Small intestine (tissue), 7 donors: Measurements from ENCODE around the gene NUB1. TPM values are rescaled to one million over a fixed set of nuclear protein-coding genes. Genes with fewer than 3 reads are reported as not detected.

ENCODE experiments used
- DNase-seq, 2 donors: peaks; one replicate each; pipeline versions ENCODE4 v3.0.0 to v3.0.0-alpha.2; 2013
- FAIRE-seq: peaks from 2 replicates; lab custom pipeline; 2012; peaks lifted over from hg19 to GRCh38; lab: Jason Lieb, UNC
- H3K27ac ChIP-seq, 3 donors: one replicate each; pipeline ENCODE4 v1.5.1; 2013; ENCODE audit warnings: low read length in 2 of 3, mild to moderate bottlenecking in 2 of 3, control low read depth in 1 of 3, inconsistent platforms in 1 of 3, low read depth in 1 of 3, moderate library complexity in 1 of 3
- H3K27me3 ChIP-seq, 3 donors: one replicate each; pipeline ENCODE4 v1.6.1; 2013; ENCODE audit warnings: low read length in 3 of 3, inconsistent platforms in 1 of 3; ENCODE audit not compliant: control insufficient read depth in 3 of 3, insufficient read depth in 3 of 3
- H3K36me3 ChIP-seq, 3 donors: one replicate each; pipeline ENCODE4 v1.6.1; 2013; ENCODE audit warnings: low read length in 3 of 3, inconsistent platforms in 1 of 3, low read depth in 1 of 3, mild to moderate bottlenecking in 1 of 3, moderate library complexity in 1 of 3; ENCODE audit not compliant: control insufficient read depth in 3 of 3, insufficient read depth in 2 of 3
- H3K4me1 ChIP-seq, 3 donors: one replicate each; pipeline ENCODE4 v1.6.1; 2013; ENCODE audit warnings: low read length in 2 of 3, inconsistent platforms in 1 of 3, low read depth in 1 of 3, mild to moderate bottlenecking in 1 of 3, moderate library complexity in 1 of 3; ENCODE audit not compliant: control insufficient read depth in 3 of 3, insufficient read depth in 2 of 3
- H3K4me3 ChIP-seq, 3 donors: one replicate each; pipeline ENCODE4 v1.5.1; 2013; ENCODE audit warnings: low read length in 3 of 3, control low read depth in 1 of 3, inconsistent platforms in 1 of 3, low read depth in 1 of 3, mild to moderate bottlenecking in 1 of 3, moderate library complexity in 1 of 3
- H3K9me3 ChIP-seq, 2 donors: one replicate each; pipeline ENCODE4 v1.6.1; 2013; ENCODE audit warnings: low read depth in 1 of 2, low read length in 1 of 2; ENCODE audit not compliant: control insufficient read depth in 2 of 2, insufficient read depth in 1 of 2
- WGBS, 3 donors: extraction: QIAGEN DNeasy Blood & Tissue Kit; methylation state at CpG; one replicate each; pipeline ENCODE4 v1.1.7; 2013; 5-methylcytosine and 5-hydroxymethylcytosine counted together
- polyA plus RNA-seq, 4 donors: library from polyadenylated mRNA; stranded (reverse) in 3 of 4; unstranded in 1 of 4; fragments of 200-250 nt in 3 of 4; fragments of 120-200 nt in 1 of 4; gene quantifications; one replicate each; pipeline versions ENCODE4 v1.2.1 to v1.2.3, GENCODE V29; 2013
- donor health status: healthy with polysubstance abuse.
- donor health status: control.
- donor health status: control.
- donor health status: Bipolar disorder and iron deficiency.
- donor health status: healthy.

Gene NUB1
- polyA plus RNA-seq, 4 donors, result 37.4 to 70.8 (median 56.7) TPM

DNA sequence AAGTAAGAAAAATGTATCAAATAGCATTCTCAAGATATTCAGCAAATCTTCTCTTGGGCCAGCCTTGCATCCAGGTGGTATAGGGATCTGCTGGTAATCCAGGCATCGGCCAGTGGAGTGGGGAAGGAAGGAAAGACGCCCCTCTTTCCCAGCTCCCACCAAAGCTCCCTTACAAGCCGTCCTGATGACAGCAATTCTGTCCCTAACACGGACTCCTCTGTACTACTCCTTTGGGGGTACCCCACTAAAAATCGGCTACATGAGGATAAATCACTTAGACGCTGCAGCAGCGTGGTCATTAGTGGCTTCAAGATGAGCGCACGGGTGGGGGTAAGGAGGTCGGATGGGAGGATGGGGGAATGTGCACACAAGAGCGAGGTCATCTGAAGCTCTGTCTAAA is 24.7 kb upstream of the NUB1 start:
- DNase-seq (no peak), FAIRE-seq (no peak)
- Histone ChIP-seq H3K4me1 (no peaks in the 10 kb centered on the region), H3K27ac (no peak overlapping the region), H3K9me3 (peaks cover 0 to 27% of the 10 kb centered on the region in 2 donors), H3K36me3 (no peaks in the 10 kb centered on the region), H3K4me3 (no peak overlapping the region), H3K27me3 (peaks cover 0 to 3% (median 0%) of the 10 kb centered on the region in 3 donors)
- 78 to 80% (median 80%) methylated on average over 11 of the region's 11 CpGs for WGBS, 3 donors

DNA sequence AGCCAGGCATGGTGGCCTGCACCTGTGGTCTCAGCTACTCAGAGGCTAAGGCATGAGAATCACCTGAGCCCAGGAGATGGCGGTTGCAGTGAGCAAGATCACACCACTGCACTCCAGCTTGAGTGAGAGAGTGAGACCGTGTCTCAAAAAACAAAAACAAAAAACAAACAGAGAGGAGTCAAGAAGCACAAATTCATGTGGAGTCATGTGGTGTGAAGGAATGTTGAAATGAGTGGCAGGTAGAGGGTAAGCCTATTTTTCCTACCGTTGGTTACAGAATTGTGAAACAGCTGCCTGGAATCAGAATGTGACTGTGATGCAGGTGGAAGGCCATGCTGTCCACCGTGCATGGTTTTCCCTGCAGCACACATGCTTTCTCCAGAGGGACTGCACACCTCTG is 23.7 kb upstream of the NUB1 start:
- DNase-seq, result no peak
- no peaks in the 10 kb centered on the region for H3K36me3 ChIP-seq
- no peaks in the 10 kb centered on the region for H3K4me1 ChIP-seq
- no peak for FAIRE-seq
- peaks cover 0 to 27% of the 10 kb centered on the region in 2 donors for H3K9me3 ChIP-seq
- no peak overlapping the region for H3K27ac ChIP-seq
- no peak overlapping the region for H3K4me3 ChIP-seq
- WGBS, 3 donors, result 71 to 82% (median 75%) methylated on average over 4 of the region's 4 CpGs
- H3K27me3 ChIP-seq, result peaks cover 0 to 3% (median 0%) of the 10 kb centered on the region in 3 donors

DNA sequence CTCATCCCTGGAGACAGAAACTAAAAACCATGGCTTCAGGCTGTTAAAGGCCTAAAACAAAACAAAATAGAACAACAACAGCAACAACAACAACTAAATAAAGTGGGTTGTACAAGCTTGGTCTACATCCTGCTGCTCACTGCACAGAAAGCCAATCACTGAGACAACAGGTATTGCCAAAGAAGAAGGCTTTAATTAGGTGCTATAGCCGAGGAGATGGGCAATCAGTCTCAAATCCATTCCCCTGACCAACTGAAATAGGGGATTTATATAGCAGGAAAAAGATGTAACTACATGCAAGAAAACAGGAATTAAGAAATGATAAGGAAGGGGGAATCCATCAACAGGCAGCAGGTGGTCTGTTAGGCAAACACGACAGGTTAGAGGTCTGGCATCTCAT is 22.4 kb upstream of the NUB1 start:
- Histone ChIP-seq H3K4me1 (no peaks in the 10 kb centered on the region), H3K9me3 (peaks cover 0 to 27% of the 10 kb centered on the region in 2 donors), H3K27me3 (no peaks in the 10 kb centered on the region), H3K4me3 (no peak overlapping the region), H3K27ac (no peak overlapping the region), H3K36me3 (no peaks in the 10 kb centered on the region)
- WGBS, 3 donors, result 58 to 92% (median 88%) methylated on average over 2 of the region's 2 CpGs
- DNase-seq (no peak), FAIRE-seq (no peak)

DNA sequence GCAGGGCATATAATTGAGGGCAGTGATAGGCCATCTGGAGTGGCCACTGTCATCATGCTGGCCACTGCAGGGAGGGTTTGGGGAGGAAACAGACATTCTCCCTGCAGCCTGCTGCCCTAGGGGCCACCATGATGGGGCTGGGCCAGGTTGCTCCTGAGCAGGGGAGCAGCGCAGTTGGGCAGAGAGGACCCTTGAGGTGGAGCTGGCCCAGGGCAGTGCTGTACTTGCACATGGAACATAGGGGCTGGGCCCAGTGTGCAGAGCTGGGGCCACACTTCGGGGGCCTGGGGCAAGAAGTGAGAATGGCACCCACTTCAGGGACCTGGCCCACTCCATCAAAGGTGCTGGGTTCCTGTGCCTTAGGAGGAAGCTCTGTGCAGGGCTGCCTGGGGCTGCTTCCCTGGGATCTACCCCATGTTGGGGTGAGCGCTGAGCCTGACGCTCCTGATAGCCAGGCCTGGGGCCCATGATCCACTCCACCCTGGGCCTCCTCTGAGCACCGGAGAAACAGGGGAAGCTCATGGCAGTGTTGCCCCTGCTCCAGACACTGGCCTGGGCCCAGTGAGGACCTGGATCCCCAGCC is 21.3 kb upstream of the NUB1 start:
- no peak for FAIRE-seq
- H3K9me3 ChIP-seq, result peaks cover 0 to 27% of the 10 kb centered on the region in 2 donors
- DNase-seq, result no peak

DNA sequence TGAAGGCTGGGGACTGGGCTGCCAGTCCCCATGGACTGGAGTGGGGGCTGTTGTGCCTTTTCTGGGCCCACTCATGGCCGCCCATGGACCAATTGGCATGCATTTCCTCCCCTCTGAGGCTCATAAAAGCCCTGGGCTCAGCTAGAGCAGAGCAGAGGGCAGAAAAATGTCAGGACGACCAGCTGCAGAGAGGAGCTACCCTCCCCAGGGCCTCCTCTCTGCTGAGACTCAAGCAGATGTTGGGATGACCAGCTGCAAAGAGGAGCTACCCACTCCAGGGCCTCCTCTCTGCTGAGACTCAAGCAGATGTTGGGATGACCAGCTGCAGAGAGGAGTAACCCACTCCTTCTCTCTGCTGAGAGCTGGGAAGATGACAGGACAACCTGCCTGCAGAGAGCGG is 20.3 kb upstream of the NUB1 start:
- WGBS, 3 donors, result 60 to 77% (median 68%) methylated on average over 3 of the region's 3 CpGs
- H3K27ac ChIP-seq, result no peak overlapping the region
- H3K4me1 ChIP-seq, result no peaks in the 10 kb centered on the region
- no peaks in the 10 kb centered on the region for H3K27me3 ChIP-seq
- no peak overlapping the region for H3K4me3 ChIP-seq
- no peak for DNase-seq
- no peak for FAIRE-seq
- peaks cover 0 to 27% of the 10 kb centered on the region in 2 donors for H3K9me3 ChIP-seq
- H3K36me3 ChIP-seq, result no peaks in the 10 kb centered on the region

More for the DNA sequence above, 21.3 kb upstream of the NUB1 start:
- H3K27ac ChIP-seq, result no peak overlapping the region
- H3K27me3 ChIP-seq, result no peaks in the 10 kb centered on the region
- H3K36me3 ChIP-seq, result no peaks in the 10 kb centered on the region
- no peaks in the 10 kb centered on the region for H3K4me1 ChIP-seq
- no peak overlapping the region for H3K4me3 ChIP-seq
- WGBS, 3 donors, result 91 to 93% (median 91%) methylated on average over 4 to 5 of the region's 5 CpGs

DNA sequence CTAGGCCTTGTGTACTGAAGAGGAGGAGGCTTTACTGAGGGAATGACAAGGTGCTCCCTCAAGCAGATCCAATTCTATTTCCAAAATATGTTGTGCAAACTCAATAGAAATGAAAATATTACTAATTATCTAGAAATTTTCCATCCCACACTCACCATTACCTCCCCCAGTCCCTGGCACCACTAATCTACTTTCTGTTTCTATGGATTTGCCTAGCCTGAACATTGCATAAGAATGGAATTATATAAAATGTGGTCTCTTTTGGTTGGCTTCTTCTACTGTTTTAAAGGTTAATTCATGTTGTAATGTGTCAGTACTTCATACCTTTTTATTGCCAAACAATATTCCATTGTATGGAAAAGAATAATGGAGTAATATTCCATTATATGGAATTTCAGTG is 18.7 kb upstream of the NUB1 start:
- H3K9me3 ChIP-seq, result peaks cover 0 to 30% of the 10 kb centered on the region in 2 donors
- DNase-seq (no peak), FAIRE-seq (no peak)
- H3K27ac ChIP-seq, result no peak overlapping the region
- no peak overlapping the region for H3K4me3 ChIP-seq
- peaks cover 0 to 2% (median 0%) of the 10 kb centered on the region in 3 donors for H3K4me1 ChIP-seq
- no peaks in the 10 kb centered on the region for H3K36me3 ChIP-seq
- H3K27me3 ChIP-seq, result peaks cover 0 to 4% (median 0%) of the 10 kb centered on the region in 3 donors

DNA sequence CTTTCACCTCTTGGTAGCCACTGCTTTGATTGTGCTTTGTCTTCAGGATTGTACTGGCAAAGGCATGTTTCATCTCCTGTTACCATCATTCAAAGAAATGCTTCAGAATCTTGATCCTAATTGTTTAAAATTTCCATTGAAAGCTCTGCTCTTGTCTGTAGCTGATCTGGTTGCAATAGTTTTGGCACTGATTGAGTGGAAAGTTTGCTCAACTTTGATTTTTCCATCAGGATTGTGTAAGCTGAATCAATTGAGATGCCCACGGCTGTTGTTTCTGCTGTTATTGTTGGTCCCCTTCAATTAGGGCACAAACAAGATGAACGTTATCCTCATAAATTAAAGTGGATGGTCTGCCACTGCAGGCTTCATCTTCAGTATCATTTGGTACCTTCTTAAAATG is 14.6 kb upstream of the NUB1 start:
- Histone ChIP-seq H3K27ac (no peak overlapping the region), H3K9me3 (peaks cover 0 to 4% of the 10 kb centered on the region in 2 donors), H3K36me3 (no peaks in the 10 kb centered on the region), H3K27me3 (peaks cover 0 to 4% (median 0%) of the 10 kb centered on the region in 3 donors), H3K4me1 (peaks cover 0 to 5% (median 0%) of the 10 kb centered on the region in 3 donors), H3K4me3 (no peak overlapping the region)
- FAIRE-seq (no peak), DNase-seq (no peak)
- WGBS, 3 donors, result 87 to 98% (median 95%) methylated on average over 2 of the region's 2 CpGs

DNA sequence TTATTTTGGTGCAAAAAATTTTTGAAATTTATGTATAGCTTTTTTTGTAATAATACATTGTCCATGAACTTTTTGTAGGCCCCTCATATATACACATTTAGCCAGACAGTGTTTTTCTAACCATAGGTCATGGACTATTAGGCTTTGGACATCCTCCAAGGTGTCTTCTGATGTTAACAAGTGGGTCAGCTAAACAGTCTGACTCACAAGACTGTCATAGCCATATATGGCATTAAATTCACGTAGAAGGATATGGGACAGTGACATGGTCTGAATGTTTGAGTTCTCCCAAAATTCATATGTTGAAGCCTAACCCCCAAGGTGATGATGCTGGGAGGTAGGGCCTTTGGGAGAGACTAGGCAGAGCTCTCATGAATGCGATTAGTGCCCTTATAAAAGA is 14.0 kb upstream of the NUB1 start:
- 72 to 80% (median 76%) methylated on average over 2 of the region's 2 CpGs for WGBS, 3 donors
- H3K27ac ChIP-seq, result peak overlapping the region in 1 of 3 donors; percentile 83
- peaks cover 0 to 4% (median 0%) of the 10 kb centered on the region in 3 donors for H3K27me3 ChIP-seq
- no peak for FAIRE-seq
- H3K4me1 ChIP-seq, result peaks cover 0 to 5% (median 0%) of the 10 kb centered on the region in 3 donors
- H3K36me3 ChIP-seq, result no peaks in the 10 kb centered on the region
- H3K4me3 ChIP-seq, result no peak overlapping the region
- H3K9me3 ChIP-seq, result peaks cover 0 to 4% of the 10 kb centered on the region in 2 donors
- DNase-seq, result no peak

DNA sequence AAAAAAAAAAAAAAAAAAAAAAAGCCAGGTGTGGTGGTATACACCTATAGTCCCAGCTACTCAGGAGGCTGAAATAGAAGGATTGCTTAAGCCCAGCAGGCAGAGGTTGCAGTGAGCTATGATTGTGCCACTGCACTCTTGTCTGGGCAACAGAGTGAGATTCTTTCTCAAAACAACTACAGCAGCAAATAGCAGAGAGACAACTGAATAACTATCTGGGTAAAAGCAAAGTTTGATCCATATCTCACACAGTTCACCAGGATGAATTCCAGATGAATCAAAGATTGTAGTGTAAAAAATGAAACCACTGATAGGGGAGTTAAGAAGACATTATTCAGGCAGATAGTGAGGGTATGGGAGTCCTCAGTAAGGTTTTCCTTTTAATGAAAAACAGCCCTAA is 11.4 kb upstream of the NUB1 start:
- FAIRE-seq (no peak), DNase-seq (no peak)
- Histone ChIP-seq H3K4me3 (no peak overlapping the region), H3K9me3 (peaks cover 0 to 4% of the 10 kb centered on the region in 2 donors), H3K27me3 (peaks cover 0 to 4% (median 0%) of the 10 kb centered on the region in 3 donors), H3K4me1 (peaks cover 0 to 5% (median 0%) of the 10 kb centered on the region in 3 donors), H3K27ac (no peak overlapping the region), H3K36me3 (no peaks in the 10 kb centered on the region)
